ENCODE data around the gene CDS2.

The CDS2 gene

DNA sequence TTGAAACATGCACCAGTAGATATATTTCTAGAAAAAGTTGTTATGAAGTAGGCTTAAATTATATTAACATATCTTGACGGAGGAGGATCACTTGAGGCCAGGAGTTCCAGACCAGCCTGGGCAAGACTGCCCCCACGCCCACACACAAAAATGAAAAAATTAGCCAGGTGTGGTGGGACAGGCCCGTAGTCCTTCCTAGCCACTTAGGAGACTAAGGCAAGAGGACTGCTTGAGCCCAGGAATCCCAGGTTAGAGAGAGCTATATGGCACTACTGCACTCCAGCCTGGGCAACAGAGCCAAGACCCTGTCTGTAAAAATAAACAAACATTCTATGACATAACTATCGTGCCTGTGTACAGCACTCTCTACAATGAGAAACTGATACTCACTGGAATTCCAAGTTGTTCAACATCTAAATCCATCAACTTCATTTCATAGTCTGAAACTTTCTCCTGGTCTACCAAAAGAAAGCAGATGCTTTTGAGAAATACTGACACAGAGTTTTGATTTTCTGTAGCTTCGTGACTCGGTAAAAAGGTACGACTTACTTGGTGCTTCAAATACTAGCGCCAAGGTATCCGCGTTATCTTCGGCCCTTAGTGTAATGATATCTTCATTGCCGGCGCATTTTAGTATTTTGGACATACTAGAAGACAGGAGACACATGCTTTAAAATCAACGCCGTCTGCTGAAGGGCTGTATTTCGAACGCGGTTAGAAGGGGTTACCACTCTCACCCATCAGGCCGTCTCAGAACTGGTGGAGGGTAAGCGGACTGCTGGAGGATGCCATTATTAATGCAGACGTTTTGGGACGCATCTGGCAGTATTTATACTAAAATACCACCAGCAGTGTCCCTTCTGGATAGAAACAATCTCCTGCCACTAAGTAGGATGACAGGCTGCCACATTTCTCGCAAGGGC is 8.3 kb upstream of the CDS2 start:
- in situ Hi-C loops (cut with MboI; ENCODE audit: low sequenced_read_pairs): no loop called here

DNA sequence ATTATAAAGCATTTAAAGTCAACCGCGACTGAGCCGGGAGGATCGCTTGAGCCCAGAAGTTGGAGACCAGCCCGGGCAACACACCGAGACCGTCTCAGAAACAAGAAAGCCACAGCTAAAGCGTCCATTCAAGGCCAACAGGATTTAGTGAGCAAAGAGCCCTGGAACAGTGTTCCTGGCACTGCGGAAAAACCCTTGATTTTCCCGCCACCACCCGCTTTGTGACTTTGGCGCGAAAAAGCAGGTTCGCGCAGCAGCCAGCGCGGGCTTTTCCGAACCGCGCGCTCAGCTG is 7.7 kb upstream of the CDS2 start:
- in situ Hi-C loops (cut with MboI; ENCODE audit: low sequenced_read_pairs): no loop called here

DNA sequence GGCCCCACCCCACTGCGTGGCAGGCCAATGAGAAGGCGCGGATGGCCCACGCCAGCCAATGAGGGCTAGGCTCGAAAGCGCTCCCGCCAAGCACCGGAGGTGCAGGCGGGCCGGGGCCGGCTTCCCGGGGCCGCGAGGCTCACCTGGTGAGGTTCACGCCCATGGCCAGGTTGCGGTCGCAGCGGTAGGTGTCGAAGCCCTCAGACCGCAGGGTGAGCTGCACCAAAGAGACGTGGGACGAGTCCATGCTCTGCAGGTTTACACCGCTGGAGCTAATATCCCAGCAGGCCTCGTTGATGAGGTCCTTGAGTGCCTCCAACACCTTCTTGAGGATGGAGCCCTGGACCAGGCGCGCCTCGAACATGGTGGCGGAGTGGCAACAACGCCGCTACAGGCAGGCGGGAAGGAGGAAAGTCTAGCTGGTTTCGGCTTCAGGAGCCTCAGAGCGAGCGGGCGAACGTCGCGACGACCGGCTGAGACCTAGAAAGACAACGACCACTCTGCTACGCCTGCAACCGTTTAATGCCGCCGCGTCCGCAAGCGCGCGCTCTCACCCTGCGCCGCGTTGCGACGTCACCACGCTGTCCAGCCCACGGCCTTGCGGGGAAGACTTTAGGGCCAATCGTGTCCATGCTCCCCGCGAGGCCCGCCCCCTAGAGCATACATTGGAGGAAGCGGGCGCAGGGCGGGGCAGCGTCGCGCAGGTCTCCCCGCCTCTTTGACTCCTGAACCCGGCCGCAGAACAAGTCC is 7.2 kb upstream of the CDS2 start, which contains the start of gene PCNA:
Gene PCNA, minus strand, starts transcription at position 524 of the 750 bp plus-strand sequence. Its CDS starts 160 bp downstream, at position 364.
- in situ Hi-C loops (cut with MboI; ENCODE audit: low sequenced_read_pairs): no loop called here

DNA sequence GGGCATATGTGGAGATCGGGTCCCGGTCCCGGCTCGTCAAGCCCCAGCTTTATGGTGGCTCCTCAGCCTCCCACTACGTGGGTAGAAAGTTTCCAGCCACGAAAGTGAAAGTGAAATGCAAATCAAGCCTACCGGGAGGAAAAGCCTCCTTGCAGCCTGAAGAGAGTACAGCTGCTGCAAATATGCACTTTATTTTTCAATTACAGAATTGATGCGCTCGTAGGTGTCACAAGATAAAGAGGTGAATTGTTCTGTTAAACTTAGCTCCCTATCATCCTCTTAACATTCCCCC is 6.7 kb upstream of the CDS2 start:
- in situ Hi-C loops (cut with MboI; ENCODE audit: low sequenced_read_pairs): no loop called here

DNA sequence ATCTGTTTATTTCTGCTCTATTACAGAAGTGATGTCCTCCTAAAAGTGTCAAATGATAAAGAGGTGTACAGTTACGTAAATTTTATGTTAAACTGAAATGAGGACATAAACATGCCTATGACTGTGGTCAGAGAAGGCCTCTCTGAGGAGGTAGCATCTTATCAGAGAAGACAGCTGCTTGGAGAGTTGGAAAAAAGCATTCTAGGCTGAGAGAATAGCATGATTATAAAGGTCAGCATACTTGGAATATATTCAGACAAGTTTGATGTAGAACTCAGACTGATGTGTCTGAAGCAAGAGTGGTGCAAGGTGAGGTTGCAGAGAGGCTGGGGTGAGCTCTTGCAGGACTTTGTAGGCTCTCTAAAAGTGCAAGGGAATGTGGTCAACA is 3.9 kb upstream of the CDS2 start:
- in situ Hi-C loops (cut with MboI; ENCODE audit: low sequenced_read_pairs): no loop called here

DNA sequence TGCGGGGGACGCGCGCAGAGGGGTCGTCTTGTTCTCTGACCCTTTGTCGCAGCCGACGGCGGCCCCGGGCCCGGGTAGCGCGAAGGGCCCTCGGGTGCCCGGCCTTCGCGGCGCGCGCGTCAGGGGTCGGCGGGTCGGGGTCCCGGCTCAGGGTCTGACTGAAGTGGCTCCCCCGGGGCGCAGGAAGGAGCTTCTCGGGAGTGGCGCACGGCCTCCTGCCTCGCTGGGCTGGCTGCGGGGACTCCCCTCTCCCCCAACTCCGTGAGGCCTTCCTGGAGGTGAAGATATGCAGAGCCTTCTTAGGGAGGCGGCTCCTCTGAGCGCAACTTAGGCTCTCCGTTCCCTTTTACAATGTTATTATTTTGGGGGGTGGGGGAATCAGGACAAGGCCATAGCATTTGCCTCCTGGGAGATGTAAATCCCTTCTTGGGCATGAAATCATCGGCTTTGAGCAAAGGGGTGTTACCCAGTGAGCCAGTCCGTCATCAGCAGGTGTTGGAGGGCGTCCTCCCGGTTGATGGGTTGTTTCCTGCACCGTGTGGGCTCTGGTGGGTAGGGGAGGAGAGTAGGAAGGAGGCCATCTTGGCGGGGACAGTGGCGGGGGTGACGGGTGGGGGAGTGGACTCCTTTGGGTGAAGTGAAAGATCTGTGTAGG is 523 bp downstream of the CDS2 start:
- in situ Hi-C loops (cut with MboI; ENCODE audit: low sequenced_read_pairs): no loop called here

DNA sequence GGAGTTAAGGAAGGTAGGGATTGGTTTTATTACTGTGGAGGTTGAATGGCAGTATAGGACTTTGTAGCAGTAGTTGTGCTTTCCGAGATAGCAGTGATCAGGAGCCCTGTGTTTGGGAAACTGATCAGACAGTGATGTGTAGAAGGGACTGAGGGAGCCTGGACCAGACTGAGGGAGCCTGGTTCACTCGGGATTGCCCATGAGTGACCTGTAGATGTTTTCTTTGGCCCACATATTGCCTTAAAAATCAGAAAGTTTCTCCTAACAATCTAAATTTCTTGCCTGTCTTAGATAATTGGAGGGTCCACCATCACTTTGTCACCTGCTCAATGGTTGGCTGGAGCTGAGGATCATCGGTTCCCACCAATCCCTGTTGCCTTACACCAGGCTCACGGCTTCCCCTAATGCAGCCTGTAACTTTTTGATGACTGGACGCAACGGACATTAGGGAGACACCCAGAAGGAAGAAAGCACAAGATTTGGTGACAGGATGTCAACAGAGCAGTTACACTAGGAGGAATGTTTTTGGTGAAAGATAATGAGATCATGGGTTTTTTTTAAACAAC is 1.1 kb downstream of the CDS2 start:
- in situ Hi-C loops (cut with MboI; ENCODE audit: low sequenced_read_pairs): no loop called here

DNA sequence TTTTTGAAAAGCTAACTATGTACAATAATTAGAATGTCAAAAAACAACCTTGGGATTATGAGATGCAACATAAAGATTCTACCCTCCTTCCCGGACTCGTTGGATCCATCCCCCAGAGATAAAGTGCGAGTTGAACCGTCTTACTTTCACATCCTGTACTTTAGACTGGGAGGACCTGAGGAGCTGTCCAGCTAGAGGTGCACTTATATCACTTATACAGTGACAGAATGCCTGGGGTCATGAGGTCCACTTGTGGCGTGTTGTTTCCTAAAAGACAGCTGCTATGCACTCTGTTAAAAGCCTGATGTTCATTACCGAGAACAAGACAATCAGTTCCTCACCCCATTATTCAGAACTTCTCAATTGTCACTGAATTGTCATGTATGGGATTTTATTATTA is 2.1 kb downstream of the CDS2 start:
- in situ Hi-C loops (cut with MboI; ENCODE audit: low sequenced_read_pairs): no loop called here

DNA sequence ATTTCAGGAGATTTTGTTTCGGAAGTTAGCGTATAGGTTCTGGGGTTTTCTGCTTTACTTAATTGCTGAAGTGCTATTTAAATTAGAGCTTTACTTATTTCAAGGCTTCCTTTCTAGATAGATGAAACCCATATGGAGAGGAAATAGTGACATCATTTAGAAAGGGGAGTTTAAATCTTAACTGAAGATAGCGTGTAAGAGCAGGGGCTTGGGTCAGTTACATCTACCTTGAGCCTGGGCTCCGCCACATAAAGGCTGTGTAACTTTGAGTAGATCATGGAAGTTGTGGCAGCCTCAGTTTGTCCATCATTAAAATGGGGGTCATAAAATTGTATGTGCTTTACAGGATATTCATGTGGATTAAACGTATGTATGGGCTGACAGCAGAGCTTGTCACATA is 4.7 kb downstream of the CDS2 start:
- in situ Hi-C loops (cut with MboI; ENCODE audit: low sequenced_read_pairs): no loop called here

DNA sequence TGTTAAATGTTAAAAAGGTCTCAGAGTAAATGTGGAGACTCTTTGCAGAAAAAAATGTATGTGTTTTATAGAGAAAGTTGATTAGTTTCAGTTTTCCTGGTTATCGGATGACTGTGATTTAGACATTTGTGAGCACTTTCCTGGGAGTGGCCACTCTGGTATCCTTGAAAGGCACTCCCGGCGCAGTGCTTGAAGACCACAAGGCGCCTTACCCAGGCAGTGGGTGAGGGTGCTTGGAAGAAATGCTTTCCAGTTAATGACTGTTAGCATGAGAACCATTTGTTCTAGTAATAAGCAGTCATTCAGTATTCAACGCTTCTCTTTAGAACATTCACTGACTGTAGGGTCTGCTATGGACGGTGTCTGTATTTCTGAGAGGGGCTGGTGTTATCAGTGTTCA is 7.2 kb downstream of the CDS2 start:
- in situ Hi-C loops (cut with MboI; ENCODE audit: low sequenced_read_pairs): no loop called here

DNA sequence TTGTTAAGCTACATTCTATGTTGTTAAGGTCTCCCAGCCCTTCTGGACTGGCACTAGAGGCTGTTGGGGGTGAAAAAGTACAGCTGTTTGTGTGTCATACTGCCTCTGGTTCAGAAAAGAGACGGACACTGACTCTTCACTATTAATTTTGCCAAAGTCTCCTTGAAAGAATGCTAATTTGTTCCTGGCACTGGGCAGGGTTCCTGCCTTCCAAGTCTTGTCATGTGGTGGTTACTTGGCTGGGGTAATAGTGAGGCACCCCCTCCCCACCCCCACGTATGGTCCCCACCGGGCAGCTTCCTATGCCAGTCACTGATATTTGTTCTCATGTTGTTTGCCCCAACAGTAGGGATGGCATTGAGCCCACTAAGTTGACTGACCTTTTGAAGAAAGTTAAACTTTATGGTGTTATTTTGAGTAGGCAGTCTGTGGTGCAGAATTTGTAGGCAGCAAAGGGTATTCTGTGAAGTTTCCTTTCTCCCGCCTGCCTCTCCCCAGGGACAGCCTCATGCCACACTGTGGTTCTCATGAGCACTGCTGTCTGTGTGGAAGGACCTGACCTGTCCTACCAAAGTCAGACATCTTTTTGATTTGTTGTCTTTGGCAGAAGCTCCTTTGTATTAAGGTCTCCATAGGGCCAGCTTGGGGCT is 8.7 kb downstream of the CDS2 start:
- in situ Hi-C loops (cut with MboI; ENCODE audit: low sequenced_read_pairs): no loop called here

DNA sequence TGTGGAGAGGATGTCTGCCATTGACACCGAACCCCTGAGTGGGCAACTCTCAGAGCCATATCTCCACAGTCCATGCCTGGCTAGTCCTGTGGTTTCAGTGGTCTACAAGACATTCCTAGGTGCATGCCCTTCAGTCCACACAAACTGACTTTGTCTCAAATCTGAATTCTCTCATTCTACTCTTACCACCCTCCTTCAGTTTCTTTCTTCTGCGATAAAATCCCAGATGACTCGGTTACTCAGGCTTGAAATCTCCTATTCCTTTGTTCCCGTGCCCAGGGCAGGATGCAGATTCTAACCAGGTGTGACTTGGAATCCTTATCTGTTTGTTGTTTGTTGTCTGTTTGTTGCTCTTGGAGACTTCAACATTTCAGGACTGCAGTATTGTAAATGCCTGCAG is 9.3 kb downstream of the CDS2 start:
- in situ Hi-C loops (cut with MboI; ENCODE audit: low sequenced_read_pairs): no loop called here

DNA sequence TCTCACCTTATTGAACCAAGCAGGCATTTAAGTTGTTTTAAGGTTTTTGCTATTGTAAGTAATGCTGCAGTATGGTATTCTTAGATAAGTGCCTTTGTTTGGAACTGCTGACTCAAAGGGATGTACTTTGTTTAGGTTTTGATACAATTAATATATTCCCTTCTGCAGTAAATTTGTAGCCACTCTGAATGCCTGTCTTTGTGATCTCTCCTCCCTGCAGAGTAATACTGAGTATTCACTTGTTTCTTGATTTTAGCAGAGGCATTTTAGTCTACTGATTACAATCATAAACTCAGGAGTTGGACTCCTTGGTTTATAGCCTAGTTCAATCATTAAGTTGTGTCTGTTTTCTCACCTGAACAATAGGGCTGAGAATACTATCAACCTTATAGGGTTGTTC is 13.4 kb downstream of the CDS2 start:
- in situ Hi-C loops (cut with MboI; ENCODE audit: low sequenced_read_pairs): no loop called here

DNA sequence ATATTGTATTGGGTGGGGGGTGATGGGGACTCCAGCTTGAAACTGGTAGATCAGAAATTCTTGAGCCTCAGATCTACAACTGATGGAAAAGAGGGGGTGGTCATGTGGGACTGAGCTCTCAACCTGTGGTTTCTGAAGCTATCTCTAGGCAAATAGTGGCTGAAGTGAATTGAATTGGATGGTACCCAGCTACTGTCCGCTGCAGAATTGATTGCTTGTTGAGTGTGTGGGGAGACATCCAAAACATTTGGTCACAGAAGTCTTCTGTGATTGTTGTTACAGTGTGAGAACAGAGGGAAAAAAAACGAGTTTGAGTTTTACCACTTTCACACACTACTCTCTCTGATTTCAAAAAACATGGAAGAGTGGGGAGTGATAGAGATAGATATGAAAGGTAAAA is 14.8 kb downstream of the CDS2 start:
- in situ Hi-C loops (cut with MboI; ENCODE audit: low sequenced_read_pairs): no loop called here

DNA sequence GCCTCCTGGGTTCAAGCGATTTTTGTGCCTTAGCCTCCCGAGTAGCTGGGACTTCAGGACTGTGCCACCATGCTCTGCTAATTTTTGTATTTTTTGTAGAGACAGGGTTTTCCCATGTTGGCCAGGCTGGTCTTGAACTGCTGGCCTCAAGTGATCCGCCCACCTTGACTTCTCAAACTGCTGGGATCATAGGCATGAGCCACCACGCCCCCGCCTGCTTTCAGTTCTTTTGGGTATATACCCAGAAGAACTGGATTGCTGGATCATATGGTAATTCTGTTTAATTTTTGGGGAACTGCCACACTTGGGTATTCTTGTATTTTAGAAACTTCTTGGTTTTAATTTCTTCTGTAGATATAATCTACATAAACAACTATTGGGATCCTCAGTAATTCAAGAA is 17.0 kb downstream of the CDS2 start:
- in situ Hi-C loops (cut with MboI; ENCODE audit: low sequenced_read_pairs): no loop called here

DNA sequence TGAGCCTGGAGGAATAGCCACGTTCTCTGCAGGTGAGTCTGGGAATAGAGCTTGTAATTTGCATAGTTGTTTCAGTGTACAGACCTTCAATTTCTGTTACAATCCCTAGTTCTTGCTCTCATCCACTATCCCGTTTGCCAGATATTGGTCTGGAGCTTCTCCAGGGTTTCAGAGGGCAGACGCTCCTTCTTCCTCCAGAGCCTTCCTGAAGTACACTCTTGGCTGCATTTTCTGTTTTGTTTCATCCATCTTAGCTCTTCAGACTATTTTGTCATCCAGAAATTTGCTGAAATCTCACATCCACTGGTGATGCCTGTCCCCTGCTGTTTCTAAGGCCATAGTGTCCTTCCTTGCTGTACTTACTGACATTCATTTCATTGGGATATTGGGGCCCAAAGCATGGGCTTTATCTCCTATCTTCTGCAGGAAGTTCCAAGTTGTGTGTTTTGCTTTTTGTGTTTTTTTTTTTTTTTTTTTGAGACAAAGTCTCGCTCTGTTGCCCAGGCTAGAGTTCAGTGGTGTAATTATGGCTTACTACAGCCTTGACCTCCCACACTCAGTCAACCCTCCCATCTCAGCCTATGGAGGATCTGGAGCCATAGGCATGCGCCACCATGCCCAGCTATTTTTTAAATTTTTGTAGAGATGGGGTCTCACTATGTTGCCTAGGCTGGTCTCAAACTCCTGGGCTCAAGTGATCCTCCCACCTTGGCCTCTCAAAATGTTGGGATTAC is 18.7 kb downstream of the CDS2 start:
- in situ Hi-C loops (cut with MboI; ENCODE audit: low sequenced_read_pairs): no loop called here

DNA sequence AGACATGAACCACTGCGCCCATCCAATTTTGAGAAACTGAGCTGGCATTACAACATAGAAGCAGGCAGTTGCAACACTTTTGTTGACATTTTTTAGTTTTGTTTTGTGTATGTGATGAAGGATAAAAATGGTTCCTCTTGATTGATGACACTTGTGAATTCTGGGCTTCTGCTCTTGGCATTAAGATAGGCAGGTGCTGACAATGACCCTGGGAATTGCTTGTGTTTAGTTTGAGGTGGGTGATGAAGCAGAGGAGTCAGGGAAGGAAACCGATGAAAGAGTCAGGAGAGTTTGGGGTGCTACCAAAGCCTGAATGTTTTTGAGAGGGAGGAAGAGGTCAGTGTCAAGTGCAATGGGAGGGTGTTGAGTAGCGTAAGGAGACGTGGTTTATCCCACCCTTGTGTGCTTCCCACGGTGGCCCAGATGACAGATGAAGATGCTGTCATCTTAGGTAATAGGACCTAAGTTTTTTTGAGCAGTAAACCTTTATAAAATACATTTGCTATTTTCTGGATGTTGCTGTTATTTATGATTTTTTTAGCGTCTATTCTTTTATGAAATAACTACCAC is 19.4 kb downstream of the CDS2 start:
- in situ Hi-C loops (cut with MboI; ENCODE audit: low sequenced_read_pairs): no loop called here

DNA sequence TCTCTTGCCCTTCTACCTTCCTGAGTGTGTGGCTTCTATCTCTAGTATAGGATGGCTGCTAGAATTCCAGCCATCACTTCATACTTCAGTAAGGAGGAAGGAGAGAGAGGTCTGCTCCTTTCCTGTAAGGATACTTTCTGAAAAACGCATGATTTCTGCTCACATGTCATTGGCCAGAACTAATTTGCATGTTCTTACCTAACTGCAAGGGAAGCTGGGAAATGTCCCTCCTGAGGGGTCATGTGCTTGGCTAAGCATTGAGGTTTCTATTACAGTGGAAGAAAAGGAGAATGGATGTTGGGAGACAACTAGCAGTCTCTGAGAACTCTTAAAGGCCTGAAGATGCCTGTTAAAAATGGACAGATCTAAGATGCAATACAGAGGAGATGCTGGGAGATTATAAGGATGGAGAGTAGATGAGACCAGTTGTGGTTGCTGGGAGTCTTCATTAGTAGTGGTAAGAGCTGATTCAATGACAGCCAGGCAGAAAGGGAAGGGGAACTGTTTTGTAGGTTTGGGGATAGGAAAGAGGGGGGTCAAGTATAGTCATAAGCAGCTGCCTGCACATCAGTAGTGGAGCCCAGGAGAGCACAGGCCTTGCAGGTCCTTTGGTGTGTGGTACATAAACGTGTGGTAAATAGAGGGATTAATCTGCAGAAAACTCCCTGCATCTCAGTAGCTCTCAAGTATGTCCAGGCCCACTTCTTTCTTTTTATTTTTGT is 20.2 kb downstream of the CDS2 start:
- in situ Hi-C loops (cut with MboI; ENCODE audit: low sequenced_read_pairs): no loop called here

DNA sequence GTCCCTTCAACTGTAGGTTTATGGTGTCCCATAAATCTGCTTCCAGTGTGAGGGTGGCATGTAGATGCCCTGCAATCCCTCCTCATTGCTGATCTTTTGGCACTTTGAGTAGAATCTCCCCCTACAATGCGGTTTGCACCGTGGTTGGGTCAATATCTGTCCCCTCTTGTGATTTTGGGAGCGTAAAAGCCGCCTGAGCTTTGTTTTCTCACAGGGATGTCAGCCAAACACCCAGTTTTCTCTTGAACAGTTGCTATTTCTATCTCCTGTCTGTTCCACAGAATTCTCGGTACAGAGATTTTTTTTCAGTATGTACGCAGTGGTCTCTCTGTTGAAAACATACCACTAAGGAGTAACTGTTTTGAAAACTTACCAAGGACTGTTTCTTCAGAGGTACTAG is 21.8 kb downstream of the CDS2 start:
- in situ Hi-C loops (cut with MboI; ENCODE audit: low sequenced_read_pairs): no loop called here

DNA sequence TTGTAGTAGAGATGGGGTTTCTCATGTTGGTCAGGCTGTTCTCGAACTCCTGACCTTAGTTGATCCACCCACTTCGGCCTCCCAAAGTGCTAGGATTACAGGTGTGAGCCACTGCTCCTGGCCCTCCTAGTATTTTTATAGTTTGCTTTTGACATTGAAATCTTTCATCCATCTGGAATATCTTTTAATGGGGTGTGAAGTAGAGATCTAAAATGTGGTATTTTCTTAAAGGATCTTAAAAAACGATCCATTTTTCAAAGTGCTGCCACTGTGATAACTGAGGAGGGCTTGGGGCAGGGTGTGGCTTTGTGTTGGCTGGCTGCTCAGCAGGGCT is 23.1 kb downstream of the CDS2 start:
- in situ Hi-C loops (cut with MboI; ENCODE audit: low sequenced_read_pairs): no loop called here

All from hTERT RPE-1 (cell line).